Measurements from ENCODE around the gene CAND1. TPM values are rescaled to one million over a fixed set of nuclear protein-coding genes. Genes with fewer than 3 reads are reported as not detected.

Gene CAND1
- total and polyA plus RNA-seq, 5 donors from 2014 or later = 69.9 to 111 (median 81.1) TPM

DNA sequence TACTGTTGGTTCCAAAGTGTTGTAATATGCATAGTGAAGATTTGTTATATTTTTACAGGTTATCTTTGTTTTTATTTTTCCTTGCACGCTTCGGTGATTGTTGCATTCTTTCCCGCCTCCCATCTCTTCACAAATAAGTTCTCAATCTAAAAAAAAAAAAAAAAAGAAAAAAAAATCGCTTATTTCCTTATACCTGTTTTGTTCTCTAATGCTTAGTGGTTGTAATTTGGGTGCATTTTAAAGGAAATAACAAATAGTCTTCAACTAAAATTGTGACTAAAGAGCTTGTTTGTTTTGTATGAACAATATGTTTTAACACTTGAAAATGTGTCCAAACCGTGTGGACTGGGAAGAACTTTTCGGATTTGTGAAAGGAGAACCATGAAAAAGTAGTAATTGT is 1.5 kb downstream of the CAND1 start:
- H3K9me3 ChIP-seq (ENCODE audit: control insufficient read depth in 2 of 2, low read length in 2 of 2) = no peaks in the 10 kb centered on the region
- Mint-ChIP-seq H3K36me3 (peaks cover 5% of the 10 kb centered on the region), H3K27me3 (no peaks in the 10 kb centered on the region), H3K9me3 (peaks cover 0 to 2% (median 0%) of the 10 kb centered on the region in 7 donors), H3K4me1 (peaks cover 29 to 68% (median 47%) of the 10 kb centered on the region in 4 donors), H3K4me3 (peak overlapping the region; percentile 84 to 95 (median 92)), H3K27ac (peak overlapping the region; percentile 96 to 98 (median 98))
- peaks cover 63% of the 10 kb centered on the region for H3K4me1 ChIP-seq (ENCODE audit: control insufficient read depth, insufficient read depth, low read length, poor library complexity, severe bottlenecking)
- peak overlapping the region; percentile 98 for H3K4me3 ChIP-seq (ENCODE audit: low read depth, low read length)
- DNase-seq (no peak), ATAC-seq (ENCODE audit: low read depth in 2 of 2) (no peak)
- H3K27me3 ChIP-seq (ENCODE audit: control insufficient read depth, insufficient read depth, low read length) = no peaks in the 10 kb centered on the region
- peaks cover 2% of the 10 kb centered on the region for H3K36me3 ChIP-seq (ENCODE audit: control insufficient read depth, insufficient read depth, low read length)
- peak overlapping the region; percentile 98 for H3K27ac ChIP-seq (ENCODE audit: insufficient read depth, low read length, poor library complexity, severe bottlenecking)

DNA sequence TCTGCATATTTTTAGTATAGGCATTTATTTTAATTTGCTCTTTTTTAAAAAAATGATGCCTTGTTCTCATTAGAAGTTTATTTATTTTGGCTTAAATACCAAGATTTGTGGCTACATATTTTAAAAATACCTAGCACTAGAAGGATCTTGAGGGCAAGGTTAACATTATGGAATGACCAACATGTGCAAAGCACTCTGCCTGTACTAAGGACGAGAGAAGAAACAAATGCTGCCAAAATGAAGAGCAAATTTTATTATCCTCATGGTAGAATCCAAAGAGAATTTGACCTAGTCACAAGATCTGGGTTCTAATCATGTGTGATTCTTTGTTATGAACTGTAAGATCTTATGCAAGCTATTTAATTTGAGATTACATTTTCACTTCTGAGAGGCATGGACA is 2.8 kb downstream of the CAND1 start:
- H3K4me3 ChIP-seq (ENCODE audit: low read depth, low read length) = peak overlapping the region; percentile 98
- peaks cover 11% of the 10 kb centered on the region for H3K36me3 Mint-ChIP-seq
- no peaks in the 10 kb centered on the region for H3K27me3 Mint-ChIP-seq
- H3K9me3 Mint-ChIP-seq = no peaks in the 10 kb centered on the region
- H3K4me1 ChIP-seq (ENCODE audit: control insufficient read depth, insufficient read depth, low read length, poor library complexity, severe bottlenecking) = peaks cover 69% of the 10 kb centered on the region
- no peaks in the 10 kb centered on the region for H3K27me3 ChIP-seq (ENCODE audit: control insufficient read depth, insufficient read depth, low read length)
- no peak for ATAC-seq (ENCODE audit: low read depth in 2 of 2)
- peak overlapping the region; percentile 5 to 91 (median 52) for H3K4me3 Mint-ChIP-seq
- no peak for DNase-seq
- H3K27ac ChIP-seq (ENCODE audit: insufficient read depth, low read length, poor library complexity, severe bottlenecking) = no peak overlapping the region
- peak overlapping the region in 1 of 3 donors; percentile 62 for H3K27ac Mint-ChIP-seq
- peaks cover 42 to 81% (median 61%) of the 10 kb centered on the region in 4 donors for H3K4me1 Mint-ChIP-seq
- H3K9me3 ChIP-seq (ENCODE audit: control insufficient read depth in 2 of 2, low read length in 2 of 2) = no peaks in the 10 kb centered on the region
- H3K36me3 ChIP-seq (ENCODE audit: control insufficient read depth, insufficient read depth, low read length) = peaks cover 2% of the 10 kb centered on the region

DNA sequence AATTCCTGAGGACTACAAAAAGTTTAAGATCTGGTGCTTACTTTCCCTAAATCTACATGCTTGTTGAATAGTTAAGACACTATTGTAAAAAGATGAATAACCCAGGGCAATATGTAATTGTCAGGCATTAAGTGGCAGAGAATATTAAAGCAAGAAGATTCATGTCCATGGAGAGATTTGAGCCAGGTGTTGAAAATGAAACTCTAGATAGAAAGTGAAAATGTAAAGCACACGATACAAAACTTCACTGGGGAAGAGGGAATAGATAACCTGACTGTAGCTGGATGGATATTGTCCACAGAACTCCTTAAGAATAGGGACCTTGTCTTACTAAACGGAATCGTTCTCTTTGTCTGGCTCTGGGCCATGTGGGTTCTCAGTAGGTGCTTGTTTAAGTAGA is 5.0 kb downstream of the CAND1 start:
- Histone ChIP-seq H3K36me3 (ENCODE audit: control insufficient read depth, insufficient read depth, low read length) (peaks cover 5% of the 10 kb centered on the region), H3K27me3 (ENCODE audit: control insufficient read depth, insufficient read depth, low read length) (no peaks in the 10 kb centered on the region), H3K4me3 (ENCODE audit: low read depth, low read length) (peak overlapping the region; percentile 68), H3K9me3 (ENCODE audit: control insufficient read depth in 2 of 2, low read length in 2 of 2) (no peaks in the 10 kb centered on the region), H3K4me1 (ENCODE audit: control insufficient read depth, insufficient read depth, low read length, poor library complexity, severe bottlenecking) (peaks cover 72% of the 10 kb centered on the region), H3K27ac (ENCODE audit: insufficient read depth, low read length, poor library complexity, severe bottlenecking) (peak overlapping the region; percentile 57)
- Mint-ChIP-seq H3K4me1 (peaks cover 52 to 91% (median 71%) of the 10 kb centered on the region in 4 donors), H3K27me3 (no peaks in the 10 kb centered on the region), H3K4me3 (peak overlapping the region; percentile 50 to 82 (median 64)), H3K9me3 (no peaks in the 10 kb centered on the region), H3K27ac (peak overlapping the region; percentile 36 to 81 (median 74)), H3K36me3 (peaks cover 18% of the 10 kb centered on the region)
- ATAC-seq (ENCODE audit: low read depth in 2 of 2) (no peak), DNase-seq (no peak)

DNA sequence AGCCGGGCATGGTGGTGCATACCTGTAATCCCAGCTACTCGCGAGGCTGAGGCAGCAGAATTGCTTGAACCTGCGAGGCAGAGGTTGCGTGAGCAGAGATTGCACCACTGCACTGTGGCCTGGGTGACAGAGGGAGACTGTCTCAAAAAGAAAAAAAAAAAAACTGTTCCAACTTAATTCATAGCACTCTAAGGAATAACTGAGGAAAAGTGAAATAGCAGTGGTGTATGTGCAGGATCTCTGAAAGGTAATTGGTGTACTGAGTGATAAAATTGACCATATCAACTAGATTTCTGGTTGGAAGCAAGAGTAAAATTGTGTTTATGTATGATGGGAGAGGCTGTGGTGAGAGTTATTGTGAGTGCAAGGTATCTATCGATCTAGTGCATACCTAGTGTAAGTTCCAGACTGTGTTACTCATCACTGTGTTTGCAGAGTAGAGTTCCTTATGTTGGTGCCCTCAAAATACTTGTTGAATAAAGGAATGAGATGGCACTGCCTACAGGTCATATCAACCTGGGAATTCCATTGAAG is 6.3 kb downstream of the CAND1 start:
- Mint-ChIP-seq H3K4me1 (peaks cover 57 to 96% (median 77%) of the 10 kb centered on the region in 4 donors), H3K9me3 (no peaks in the 10 kb centered on the region), H3K4me3 (peak overlapping the region; percentile 18 to 69 (median 58)), H3K27me3 (no peaks in the 10 kb centered on the region), H3K27ac (peak overlapping the region; percentile 48 to 79 (median 74)), H3K36me3 (peaks cover 18% of the 10 kb centered on the region)
- Histone ChIP-seq H3K9me3 (ENCODE audit: control insufficient read depth in 2 of 2, low read length in 2 of 2) (no peaks in the 10 kb centered on the region), H3K27ac (ENCODE audit: insufficient read depth, low read length, poor library complexity, severe bottlenecking) (no peak overlapping the region), H3K36me3 (ENCODE audit: control insufficient read depth, insufficient read depth, low read length) (peaks cover 5% of the 10 kb centered on the region), H3K4me1 (ENCODE audit: control insufficient read depth, insufficient read depth, low read length, poor library complexity, severe bottlenecking) (peaks cover 66% of the 10 kb centered on the region), H3K27me3 (ENCODE audit: control insufficient read depth, insufficient read depth, low read length) (no peaks in the 10 kb centered on the region), H3K4me3 (ENCODE audit: low read depth, low read length) (peak overlapping the region; percentile 22)
- ATAC-seq (ENCODE audit: low read depth in 2 of 2) (no peak), DNase-seq (no peak)

DNA sequence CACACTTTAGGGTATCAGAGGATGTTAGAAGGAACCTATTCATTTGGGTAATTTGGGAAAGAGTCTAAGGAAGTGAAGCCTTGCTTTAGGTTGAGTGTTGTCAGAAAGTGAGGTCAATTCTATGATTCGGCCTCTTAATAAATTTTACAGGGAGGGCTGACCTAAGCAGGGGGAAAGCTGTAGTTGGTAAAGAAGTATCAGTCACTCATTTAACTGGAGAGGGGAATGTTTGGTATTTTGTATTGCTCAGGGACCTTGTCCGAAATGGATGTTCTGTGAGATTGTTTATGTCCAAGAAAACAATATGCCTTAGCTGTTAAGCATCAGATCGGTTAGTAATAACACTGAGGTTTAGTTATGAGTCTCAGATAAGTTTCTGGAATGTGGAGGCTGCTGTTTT is 7.3 kb downstream of the CAND1 start:
- Histone ChIP-seq H3K27ac (ENCODE audit: insufficient read depth, low read length, poor library complexity, severe bottlenecking) (no peak overlapping the region), H3K4me1 (ENCODE audit: control insufficient read depth, insufficient read depth, low read length, poor library complexity, severe bottlenecking) (peaks cover 60% of the 10 kb centered on the region), H3K36me3 (ENCODE audit: control insufficient read depth, insufficient read depth, low read length) (peaks cover 5% of the 10 kb centered on the region), H3K9me3 (ENCODE audit: control insufficient read depth in 2 of 2, low read length in 2 of 2) (no peaks in the 10 kb centered on the region), H3K27me3 (ENCODE audit: control insufficient read depth, insufficient read depth, low read length) (no peaks in the 10 kb centered on the region), H3K4me3 (ENCODE audit: low read depth, low read length) (no peak overlapping the region)
- ATAC-seq (ENCODE audit: low read depth in 2 of 2) (no peak), DNase-seq (no peak)
- Mint-ChIP-seq H3K27me3 (no peaks in the 10 kb centered on the region), H3K4me3 (peak overlapping the region in 2 of 4 donors; percentile 52 to 58), H3K36me3 (peaks cover 21% of the 10 kb centered on the region), H3K27ac (peak overlapping the region in 2 of 3 donors; percentile 72 to 74), H3K9me3 (no peaks in the 10 kb centered on the region), H3K4me1 (peaks cover 54 to 93% (median 76%) of the 10 kb centered on the region in 4 donors)

DNA sequence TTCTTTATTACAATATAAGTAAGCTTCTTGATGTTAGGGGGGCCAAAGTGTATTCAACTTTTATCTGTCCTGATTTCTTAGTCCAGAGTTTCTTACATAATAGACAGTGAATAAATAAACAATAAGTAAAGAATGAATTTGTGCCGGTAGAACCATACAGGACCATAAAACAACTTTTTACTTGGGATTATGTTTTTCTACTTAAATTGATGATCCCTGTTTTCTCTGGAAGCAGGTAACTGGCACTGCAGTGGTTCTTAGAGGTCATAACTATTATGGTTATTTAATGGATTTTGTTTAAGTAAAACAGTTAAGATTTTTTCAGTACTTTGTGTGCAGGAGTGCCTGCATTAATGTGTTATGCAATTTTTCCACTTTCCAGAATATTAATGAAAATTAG is 10.5 kb downstream of the CAND1 start:
- no peak overlapping the region for H3K4me3 Mint-ChIP-seq
- peaks cover 34% of the 10 kb centered on the region for H3K36me3 Mint-ChIP-seq

DNA sequence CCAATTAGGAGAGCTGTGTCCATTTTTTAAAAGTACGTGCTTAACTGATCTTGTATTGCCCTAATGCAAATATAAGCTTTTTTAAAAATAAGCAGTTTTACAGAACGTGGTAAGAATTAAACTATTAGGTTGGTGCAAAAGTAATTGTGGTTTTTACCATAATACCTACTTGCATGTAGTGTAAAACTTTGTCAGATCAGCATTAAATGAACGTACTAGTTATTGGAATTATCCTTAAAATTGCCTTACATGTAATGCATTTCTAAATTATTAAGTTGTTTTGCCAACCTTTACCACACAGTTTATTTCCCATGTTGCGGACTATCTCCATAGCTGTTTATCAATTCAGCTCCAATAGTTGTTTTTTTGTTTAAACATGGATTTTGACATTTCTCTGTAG is 10.9 kb downstream of the CAND1 start:
- H3K4me3 ChIP-seq (ENCODE audit: low read depth, low read length) = no peak overlapping the region
- H3K27ac ChIP-seq (ENCODE audit: insufficient read depth, low read length, poor library complexity, severe bottlenecking) = no peak overlapping the region
- peaks cover 34% of the 10 kb centered on the region for H3K4me1 ChIP-seq (ENCODE audit: control insufficient read depth, insufficient read depth, low read length, poor library complexity, severe bottlenecking)
- no peak overlapping the region for H3K4me3 Mint-ChIP-seq
- ATAC-seq (ENCODE audit: low read depth in 2 of 2) (no peak), DNase-seq (no peak)
- H3K9me3 ChIP-seq (ENCODE audit: control insufficient read depth in 2 of 2, low read length in 2 of 2) = no peaks in the 10 kb centered on the region
- no peaks in the 10 kb centered on the region for H3K9me3 Mint-ChIP-seq
- H3K4me1 Mint-ChIP-seq = peaks cover 57 to 82% (median 68%) of the 10 kb centered on the region in 4 donors
- no peaks in the 10 kb centered on the region for H3K27me3 Mint-ChIP-seq
- peak overlapping the region in 1 of 3 donors; percentile 74 for H3K27ac Mint-ChIP-seq
- H3K36me3 Mint-ChIP-seq = peaks cover 32% of the 10 kb centered on the region
- no peaks in the 10 kb centered on the region for H3K27me3 ChIP-seq (ENCODE audit: control insufficient read depth, insufficient read depth, low read length)
- peaks cover 32% of the 10 kb centered on the region for H3K36me3 ChIP-seq (ENCODE audit: control insufficient read depth, insufficient read depth, low read length)

More for the DNA sequence above, 10.5 kb downstream of the CAND1 start:
- no peak overlapping the region for H3K27ac Mint-ChIP-seq
- peaks cover 34% of the 10 kb centered on the region for H3K4me1 ChIP-seq (ENCODE audit: control insufficient read depth, insufficient read depth, low read length, poor library complexity, severe bottlenecking)
- H3K9me3 Mint-ChIP-seq = no peaks in the 10 kb centered on the region
- H3K27ac ChIP-seq (ENCODE audit: insufficient read depth, low read length, poor library complexity, severe bottlenecking) = no peak overlapping the region
- no peak overlapping the region for H3K4me3 ChIP-seq (ENCODE audit: low read depth, low read length)
- peaks cover 30% of the 10 kb centered on the region for H3K36me3 ChIP-seq (ENCODE audit: control insufficient read depth, insufficient read depth, low read length)
- H3K9me3 ChIP-seq (ENCODE audit: control insufficient read depth in 2 of 2, low read length in 2 of 2) = no peaks in the 10 kb centered on the region
- H3K27me3 ChIP-seq (ENCODE audit: control insufficient read depth, insufficient read depth, low read length) = no peaks in the 10 kb centered on the region
- no peaks in the 10 kb centered on the region for H3K27me3 Mint-ChIP-seq
- DNase-seq (no peak), ATAC-seq (ENCODE audit: low read depth in 2 of 2) (no peak)
- peaks cover 57 to 82% (median 68%) of the 10 kb centered on the region in 4 donors for H3K4me1 Mint-ChIP-seq

DNA sequence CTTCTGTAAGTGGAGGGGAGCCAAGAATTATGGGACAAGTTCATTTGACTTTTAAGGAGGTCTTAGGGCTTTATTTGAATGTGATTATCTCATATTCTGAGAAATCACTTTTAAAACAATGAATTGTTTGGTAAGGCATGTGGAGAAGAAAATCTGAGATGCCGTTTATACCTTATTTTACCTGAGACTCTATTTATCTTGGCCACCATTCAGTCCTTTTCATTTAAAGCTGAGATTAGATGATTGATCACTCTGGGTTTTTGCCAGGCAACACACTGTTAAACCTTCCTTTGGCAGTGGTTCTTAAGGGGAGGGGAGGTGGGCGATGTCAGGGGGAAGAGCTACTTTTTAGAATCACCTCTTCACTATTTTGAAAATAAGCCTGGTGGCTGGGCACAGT is 11.4 kb downstream of the CAND1 start:
- no peak overlapping the region for H3K27ac ChIP-seq (ENCODE audit: insufficient read depth, low read length, poor library complexity, severe bottlenecking)
- H3K9me3 ChIP-seq (ENCODE audit: control insufficient read depth in 2 of 2, low read length in 2 of 2) = no peaks in the 10 kb centered on the region
- no peaks in the 10 kb centered on the region for H3K27me3 Mint-ChIP-seq
- H3K9me3 Mint-ChIP-seq = no peaks in the 10 kb centered on the region
- peaks cover 32% of the 10 kb centered on the region for H3K36me3 Mint-ChIP-seq
- H3K4me1 Mint-ChIP-seq = peaks cover 54 to 77% (median 68%) of the 10 kb centered on the region in 4 donors
- H3K27ac Mint-ChIP-seq = peak overlapping the region in 2 of 3 donors; percentile 32 to 74
- H3K27me3 ChIP-seq (ENCODE audit: control insufficient read depth, insufficient read depth, low read length) = no peaks in the 10 kb centered on the region
- no peak overlapping the region for H3K4me3 ChIP-seq (ENCODE audit: low read depth, low read length)
- H3K36me3 ChIP-seq (ENCODE audit: control insufficient read depth, insufficient read depth, low read length) = peaks cover 32% of the 10 kb centered on the region
- H3K4me1 ChIP-seq (ENCODE audit: control insufficient read depth, insufficient read depth, low read length, poor library complexity, severe bottlenecking) = peaks cover 30% of the 10 kb centered on the region
- H3K4me3 Mint-ChIP-seq = no peak overlapping the region
- DNase-seq = no peak
- no peak for ATAC-seq (ENCODE audit: low read depth in 2 of 2)
